Measurements from ENCODE around the gene ALKBH2.

DNA sequence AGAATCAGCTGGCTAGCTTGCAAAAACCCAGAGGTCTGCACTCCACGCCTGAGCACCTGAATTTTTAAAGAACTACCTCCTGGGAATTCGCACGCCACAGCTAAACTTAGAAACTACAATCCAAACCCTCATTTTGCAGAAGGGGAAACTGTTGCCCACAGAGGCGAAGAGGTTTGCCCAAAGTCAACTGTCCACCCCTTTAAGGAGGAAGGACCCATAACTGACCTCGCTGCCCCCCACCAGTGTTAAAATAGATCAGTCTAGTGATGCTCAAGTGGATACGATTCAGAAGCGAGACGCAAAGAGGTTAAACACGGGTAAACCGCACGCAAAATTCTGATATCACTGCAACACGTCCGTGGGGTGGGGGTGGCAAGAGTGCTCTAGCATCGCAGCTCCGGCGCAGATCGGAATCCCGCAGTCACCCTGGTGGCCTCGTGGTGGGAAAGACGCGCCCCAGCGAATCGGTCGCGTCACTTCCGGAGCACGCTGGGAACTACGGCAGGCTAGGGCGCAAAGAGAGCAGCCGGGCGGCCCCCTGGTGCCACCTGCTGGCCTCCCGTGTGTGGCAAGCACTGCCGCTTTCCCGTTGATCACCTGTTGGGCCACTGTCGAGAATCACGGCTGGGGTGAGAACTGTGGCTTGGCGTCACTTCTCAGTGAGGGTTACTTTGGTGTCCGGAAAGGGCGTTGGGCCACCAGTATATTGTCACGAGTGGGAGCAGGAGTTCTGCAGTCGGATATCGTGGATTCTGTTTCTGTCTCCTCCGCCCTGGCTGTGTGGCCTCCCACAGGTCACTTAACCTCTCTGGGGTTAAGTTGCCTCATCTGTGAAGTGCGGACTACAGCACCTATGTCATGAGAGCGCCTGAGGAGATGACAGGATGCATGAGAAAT lies at the start of gene ALKBH2:
- peak; percentile 52 to 77 for TF ChIP-seq POLR2A (IDR thresholded peaks at IDR 0.05)
- TF ChIP-seq, protein P1, sequence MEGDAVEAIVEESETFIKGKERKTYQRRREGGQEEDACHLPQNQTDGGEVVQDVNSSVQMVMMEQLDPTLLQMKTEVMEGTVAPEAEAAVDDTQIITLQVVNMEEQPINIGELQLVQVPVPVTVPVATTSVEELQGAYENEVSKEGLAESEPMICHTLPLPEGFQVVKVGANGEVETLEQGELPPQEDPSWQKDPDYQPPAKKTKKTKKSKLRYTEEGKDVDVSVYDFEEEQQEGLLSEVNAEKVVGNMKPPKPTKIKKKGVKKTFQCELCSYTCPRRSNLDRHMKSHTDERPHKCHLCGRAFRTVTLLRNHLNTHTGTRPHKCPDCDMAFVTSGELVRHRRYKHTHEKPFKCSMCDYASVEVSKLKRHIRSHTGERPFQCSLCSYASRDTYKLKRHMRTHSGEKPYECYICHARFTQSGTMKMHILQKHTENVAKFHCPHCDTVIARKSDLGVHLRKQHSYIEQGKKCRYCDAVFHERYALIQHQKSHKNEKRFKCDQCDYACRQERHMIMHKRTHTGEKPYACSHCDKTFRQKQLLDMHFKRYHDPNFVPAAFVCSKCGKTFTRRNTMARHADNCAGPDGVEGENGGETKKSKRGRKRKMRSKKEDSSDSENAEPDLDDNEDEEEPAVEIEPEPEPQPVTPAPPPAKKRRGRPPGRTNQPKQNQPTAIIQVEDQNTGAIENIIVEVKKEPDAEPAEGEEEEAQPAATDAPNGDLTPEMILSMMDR (IDR thresholded peaks at IDR 0.05 in 4 of 5, conservative IDR thresholded peaks at IDR 0.05 in 1 of 5), result peak; percentile 93 to 99 (median 97)

Data from gastrocnemius medialis (tissue), 4 donors.